ENCODE results near the gene GNG7. TPM values are rescaled to one million over a fixed set of nuclear protein-coding genes. Genes with fewer than 3 reads are reported as not detected.

The GNG7 gene
- total RNA-seq, 2 donors from 2014 or later, result 12.3 to 12.4 TPM

DNA sequence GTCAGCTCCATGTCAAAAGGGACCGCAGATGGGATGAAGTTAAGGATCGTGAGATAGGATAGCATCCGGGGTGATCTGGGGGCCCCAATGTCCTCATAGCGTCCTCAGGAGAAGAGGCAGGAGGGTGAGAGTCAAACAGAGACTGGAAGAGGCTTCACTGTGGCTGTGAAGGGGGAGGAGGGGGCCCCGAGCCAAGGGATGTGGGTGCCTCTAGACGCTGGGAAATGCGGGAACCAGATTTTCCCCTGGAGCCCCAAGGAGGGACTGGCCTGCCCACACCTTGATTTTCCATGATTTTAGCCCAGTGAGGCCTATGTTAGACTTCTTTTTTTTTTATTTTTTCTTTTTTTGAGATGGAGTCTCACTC is 61.2 kb downstream of the GNG7 start:
- no peak overlapping the region for H3K27ac Mint-ChIP-seq
- WGBS, 2 experiments (ENCODE audit: insufficient coverage in 1 of 2, insufficient read length in 1 of 2), result 86 to 93% methylated on average over 6 to 7 of the region's 7 CpGs
- no peak for DNase-seq
- Histone ChIP-seq H3K4me3 (ENCODE audit: low read length) (no peak overlapping the region), H3K9ac (ENCODE audit: extremely low read depth, low read length, poor library complexity, severe bottlenecking) (no peak overlapping the region), H3K27me3 (ENCODE audit: control insufficient read depth, insufficient read depth, low read length, poor library complexity, severe bottlenecking) (no peaks in the 10 kb centered on the region), H3K9me3 (ENCODE audit: control insufficient read depth, low read length) (no peaks in the 10 kb centered on the region), H3K36me3 (ENCODE audit: control insufficient read depth, insufficient read depth, low read length) (no peaks in the 10 kb centered on the region), H3K27ac (ENCODE audit: low read depth, low read length) (no peak overlapping the region), H3K4me1 (ENCODE audit: control insufficient read depth, insufficient read depth, low read length) (no peaks in the 10 kb centered on the region)
- H3K4me3 Mint-ChIP-seq, result no peak overlapping the region
- no peaks in the 10 kb centered on the region for H3K9me3 Mint-ChIP-seq
- H3K4me1 Mint-ChIP-seq, result peaks cover 5% of the 10 kb centered on the region
- peaks cover 6% of the 10 kb centered on the region for H3K27me3 Mint-ChIP-seq (ENCODE audit: insufficient read depth)
- H3K36me3 Mint-ChIP-seq (ENCODE audit: low read depth), result no peaks in the 10 kb centered on the region
- TF ChIP-seq, protein P1, sequence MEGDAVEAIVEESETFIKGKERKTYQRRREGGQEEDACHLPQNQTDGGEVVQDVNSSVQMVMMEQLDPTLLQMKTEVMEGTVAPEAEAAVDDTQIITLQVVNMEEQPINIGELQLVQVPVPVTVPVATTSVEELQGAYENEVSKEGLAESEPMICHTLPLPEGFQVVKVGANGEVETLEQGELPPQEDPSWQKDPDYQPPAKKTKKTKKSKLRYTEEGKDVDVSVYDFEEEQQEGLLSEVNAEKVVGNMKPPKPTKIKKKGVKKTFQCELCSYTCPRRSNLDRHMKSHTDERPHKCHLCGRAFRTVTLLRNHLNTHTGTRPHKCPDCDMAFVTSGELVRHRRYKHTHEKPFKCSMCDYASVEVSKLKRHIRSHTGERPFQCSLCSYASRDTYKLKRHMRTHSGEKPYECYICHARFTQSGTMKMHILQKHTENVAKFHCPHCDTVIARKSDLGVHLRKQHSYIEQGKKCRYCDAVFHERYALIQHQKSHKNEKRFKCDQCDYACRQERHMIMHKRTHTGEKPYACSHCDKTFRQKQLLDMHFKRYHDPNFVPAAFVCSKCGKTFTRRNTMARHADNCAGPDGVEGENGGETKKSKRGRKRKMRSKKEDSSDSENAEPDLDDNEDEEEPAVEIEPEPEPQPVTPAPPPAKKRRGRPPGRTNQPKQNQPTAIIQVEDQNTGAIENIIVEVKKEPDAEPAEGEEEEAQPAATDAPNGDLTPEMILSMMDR (conservative IDR thresholded peaks at IDR 0.05), result no peak

DNA sequence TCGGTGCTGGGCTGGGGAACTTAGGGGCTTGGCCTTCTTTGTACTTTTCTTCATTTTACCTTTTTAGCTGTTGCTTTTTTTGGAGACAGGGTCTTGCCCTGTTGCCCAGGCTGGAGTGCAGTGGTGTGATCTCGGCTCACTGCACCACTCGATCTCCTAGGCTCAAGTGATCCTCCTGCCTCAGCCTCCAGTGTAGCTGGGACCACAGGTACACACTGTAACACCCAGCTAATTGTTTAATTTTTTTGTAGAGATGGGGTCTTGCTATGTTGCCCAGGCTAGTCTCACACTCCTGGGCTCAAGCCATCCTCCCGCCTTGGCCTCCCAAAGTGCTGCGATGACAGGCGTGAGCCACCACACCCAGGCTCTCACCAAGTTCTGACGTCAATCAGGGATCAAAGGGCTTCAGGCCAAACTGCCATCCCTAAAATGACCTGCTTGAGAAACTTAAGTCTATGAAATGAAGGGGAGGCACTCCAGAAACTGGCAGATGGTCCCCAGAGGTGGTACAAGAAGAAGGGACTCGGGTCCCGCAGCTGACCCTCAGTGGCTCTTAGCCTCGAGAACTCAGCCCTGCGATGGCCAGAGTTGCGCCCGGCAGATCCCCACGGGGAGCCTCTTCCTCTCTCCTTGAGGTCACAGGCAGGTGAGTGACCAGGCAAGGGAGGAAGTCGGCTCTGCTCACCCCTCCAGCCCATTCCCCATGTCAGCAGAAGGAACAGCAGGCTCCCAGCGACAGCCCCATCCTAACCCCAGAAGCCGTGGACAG is 61.7 kb downstream of the GNG7 start:
- Histone ChIP-seq H3K36me3 (ENCODE audit: control insufficient read depth, insufficient read depth, low read length) (no peaks in the 10 kb centered on the region), H3K27me3 (ENCODE audit: control insufficient read depth, insufficient read depth, low read length, poor library complexity, severe bottlenecking) (no peaks in the 10 kb centered on the region), H3K27ac (ENCODE audit: low read depth, low read length) (no peak overlapping the region), H3K4me1 (ENCODE audit: control insufficient read depth, insufficient read depth, low read length) (no peaks in the 10 kb centered on the region), H3K4me3 (ENCODE audit: low read length) (no peak overlapping the region), H3K9ac (ENCODE audit: extremely low read depth, low read length, poor library complexity, severe bottlenecking) (no peak overlapping the region), H3K9me3 (ENCODE audit: control insufficient read depth, low read length) (no peaks in the 10 kb centered on the region)
- no peak for DNase-seq
- Mint-ChIP-seq H3K27me3 (ENCODE audit: insufficient read depth) (peaks cover 6% of the 10 kb centered on the region), H3K36me3 (ENCODE audit: low read depth) (no peaks in the 10 kb centered on the region), H3K27ac (no peak overlapping the region), H3K4me1 (peaks cover 5% of the 10 kb centered on the region), H3K9me3 (no peaks in the 10 kb centered on the region), H3K4me3 (no peak overlapping the region)
- WGBS, 2 experiments (ENCODE audit: insufficient coverage in 1 of 2, insufficient read length in 1 of 2), result 87 to 92% methylated on average over 13 to 17 of the region's 17 CpGs
- TF ChIP-seq, protein P1 (conservative IDR thresholded peaks at IDR 0.05), result no peak

DNA sequence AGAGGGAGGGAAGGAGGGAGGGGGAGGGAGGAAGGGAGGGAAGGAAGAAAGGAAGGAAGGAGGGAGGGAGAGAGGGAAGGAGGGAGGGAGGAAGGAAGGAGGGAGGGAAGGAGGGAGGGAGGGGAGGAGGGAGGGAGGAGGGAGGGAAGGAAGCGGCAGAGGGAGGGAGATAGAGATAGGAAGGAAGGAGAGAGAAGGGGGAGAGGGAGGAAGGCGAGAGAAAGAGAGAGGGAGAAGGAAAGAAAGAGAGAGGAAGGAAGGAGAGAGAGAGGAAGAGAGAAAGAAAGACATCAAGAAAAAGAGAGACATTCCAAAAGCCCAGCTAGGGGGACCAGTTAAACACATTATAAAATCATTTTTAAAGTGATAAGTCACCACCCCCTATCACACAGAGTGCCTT is 62.5 kb downstream of the GNG7 start:
- WGBS, 2 experiments (ENCODE audit: insufficient coverage in 1 of 2, insufficient read length in 1 of 2), result 84 to 88% methylated on average over 2 of the region's 2 CpGs
- no peaks in the 10 kb centered on the region for H3K9me3 ChIP-seq (ENCODE audit: control insufficient read depth, low read length)

More for the DNA sequence above, 62.5 kb downstream of the GNG7 start:
- Histone ChIP-seq H3K27me3 (ENCODE audit: control insufficient read depth, insufficient read depth, low read length, poor library complexity, severe bottlenecking) (no peaks in the 10 kb centered on the region), H3K27ac (ENCODE audit: low read depth, low read length) (no peak overlapping the region), H3K4me3 (ENCODE audit: low read length) (no peak overlapping the region), H3K4me1 (ENCODE audit: control insufficient read depth, insufficient read depth, low read length) (no peaks in the 10 kb centered on the region), H3K9ac (ENCODE audit: extremely low read depth, low read length, poor library complexity, severe bottlenecking) (no peak overlapping the region), H3K36me3 (ENCODE audit: control insufficient read depth, insufficient read depth, low read length) (no peaks in the 10 kb centered on the region)
- Mint-ChIP-seq H3K9me3 (no peaks in the 10 kb centered on the region), H3K36me3 (ENCODE audit: low read depth) (no peaks in the 10 kb centered on the region), H3K27me3 (ENCODE audit: insufficient read depth) (peaks cover 6% of the 10 kb centered on the region), H3K27ac (no peak overlapping the region), H3K4me3 (no peak overlapping the region), H3K4me1 (peaks cover 5% of the 10 kb centered on the region)
- DNase-seq, result no peak
- TF ChIP-seq, protein P1 (conservative IDR thresholded peaks at IDR 0.05), result no peak
